ENCODE results near the gene DNAJC9. TPM values are rescaled to one million over a fixed set of nuclear protein-coding genes. Genes with fewer than 3 reads are reported as not detected.

The DNAJC9 gene
- total RNA-seq (2012; rRNA removed): 28.7 and 39.4 TPM in 2 replicates
- polyA plus RNA-seq (2012; rRNA removed): 17.9 and 20.0 TPM in 2 replicates
- polyA plus RNA-seq (2012; cell fraction: cytosol; rRNA removed): 7.6 and 13.4 TPM in 2 replicates
- 12.9 and 28.1 TPM in 2 replicates for polyA plus RNA-seq (2012; cell fraction: nucleus; rRNA removed; ENCODE audit: low replicate concordance)
- percentile 79 among the genes with signal in this experiment for Bru-seq, nascent RNA
- BruChase-seq, experiment 1, labeled RNA remaining after a 6-hour chase: percentile 93 among the genes with signal in this experiment
- BruChase-seq, experiment 2, labeled RNA remaining after a 2-hour chase: percentile 93 among the genes with signal in this experiment
- long read RNA-seq, transcript DNAJC9-201 (5 exons, 3,032 nt): major isoform, 24 of 29 reads
- long read RNA-seq, partial matches to known transcripts: 3 of 29 reads
- long read RNA-seq, other reads (novel, unspliced or antisense): 2 of 29 reads

- WGBS, 2 experiments (ENCODE audit: extremely low coverage in 2 of 2, insufficient read length in 1 of 2): 0% methylated on average over 27 of the region's 78 CpGs; no CpG with 5 or more reads in 1 of the 2 experiments
- Histone ChIP-seq H2BK120ac (ENCODE audit: low read depth, low read length) (no peak within 1 kb of the TSS), H3K56ac (ENCODE audit: extremely low read depth, insufficient read depth, low read length) (peak within 1 kb of the TSS; percentile 83), H2BK15ac (ENCODE audit: low read depth, low read length) (no peak within 1 kb of the TSS), H2BK5ac (ENCODE audit: low read depth, low read length, poor library complexity, severe bottlenecking) (peak within 1 kb of the TSS; percentile 63), H4K20me1 (ENCODE audit: insufficient read depth, low read length) (no peaks in the 10 kb centered on the region), H4K5ac (ENCODE audit: low read depth, low read length) (peak within 1 kb of the TSS; percentile 36), H3K27ac (ENCODE audit: insufficient read depth, low read length) (peak within 1 kb of the TSS; percentile 77), H3K9me3 (ENCODE audit: control insufficient read depth, insufficient read depth, low read length) (no peaks in the 10 kb centered on the region), H3K18ac (ENCODE audit: low read depth, low read length) (no peak within 1 kb of the TSS; the same call in 1 of the 2 replicates), H3K4ac (ENCODE audit: low read depth, low read length) (peak within 1 kb of the TSS; percentile 70), H2AK9ac (replicated peaks; ENCODE audit: low read depth, low read length, poor library complexity) (peak within 1 kb of the TSS; percentile 77), H2AK5ac (ENCODE audit: low read depth, low read length) (peak within 1 kb of the TSS; percentile 50; the same call in 1 of the 2 replicates), H3K4me1 (ENCODE audit: control insufficient read depth, insufficient read depth, low read length) (peaks cover 10% of the 10 kb centered on the region), H3K36me3 (ENCODE audit: control insufficient read depth, insufficient read depth, low read length) (peaks cover 18% of the 10 kb centered on the region), H3K4me2 (ENCODE audit: low read depth, low read length) (peak within 1 kb of the TSS; percentile 95), H4K91ac (ENCODE audit: insufficient read depth, low read depth, low read length) (peak within 1 kb of the TSS; percentile 39), H2BK20ac (ENCODE audit: low read depth, low read length) (no peak within 1 kb of the TSS), H4K8ac (ENCODE audit: low read depth in 2 of 2, low read length in 2 of 2) (peak within 1 kb of the TSS; percentile 85 to 95), H3K9me1 (ENCODE audit: insufficient read depth, low read length) (peaks cover 3% of the 10 kb centered on the region; the same call in 1 of the 2 replicates), H2AFZ (replicated peaks; ENCODE audit: low read length, poor library complexity) (peak within 1 kb of the TSS; percentile 88), H3K4me3 (ENCODE audit: insufficient read depth, low read depth, low read length) (peak within 1 kb of the TSS; percentile 88), H3K9ac (ENCODE audit: low read depth, low read length) (peak within 1 kb of the TSS; percentile 83), H3K27me3 (ENCODE audit: control insufficient read depth, insufficient read depth, low read length) (no peaks in the 10 kb centered on the region), H3K79me1 (ENCODE audit: low read depth in 1 of 2, low read length in 2 of 2) (peaks cover 19 to 44% of the 10 kb centered on the region in 2 experiments), H3K14ac (replicated peaks; ENCODE audit: low read depth, low read length) (peak within 1 kb of the TSS; percentile 81), H3K23ac (ENCODE audit: low read depth, low read length) (peak within 1 kb of the TSS; percentile 97)
- dilution Hi-C loops (cut with HindIII; ENCODE audit: low sequenced_read_pairs, unreplicated experiment) (no loop called here), in situ Hi-C loops (cut with MboI; ENCODE audit: low sequenced_read_pairs) (no loop called here), intact Hi-C loops (cut with micrococcal nuclease) (no loop called here)
- ATAC-seq (ENCODE audit: low read depth) (peak; percentile 89), DNase-seq (peak; percentile 90)
- ChIA-PET CTCF (interaction anchor here (0.6 to 1.2 kb wide), 2 partner anchors 17 to 36 kb away, joined by 3 read pairs; no protein-coding TSS in a partner anchor), POLR2A (ENCODE audit: unreplicated experiment) (interaction anchor here (0.6 kb wide), 1 partner anchor 32 kb away, joined by 3 read pairs; no protein-coding TSS in a partner anchor)
- BruUV-seq (replicated peaks): no TSS peak
- TF ChIP-seq RCOR1 (IDR thresholded peaks at IDR 0.05; ENCODE audit: insufficient replicate concordance, low read length) (no peak), CTCF (conservative IDR thresholded peaks at IDR 0.05; ENCODE audit: low read depth, low read length) (no peak), USF2 (IDR thresholded peaks at IDR 0.05; ENCODE audit: low read depth, low read length) (peak; percentile 62), RAD21 (IDR thresholded peaks at IDR 0.05; ENCODE audit: low read length) (no peak), BHLHE40 (IDR thresholded peaks at IDR 0.05; ENCODE audit: low read depth, low read length) (no peak), MAFK (IDR thresholded peaks at IDR 0.05; ENCODE audit: low read depth, low read length) (no peak), ELK1 (IDR thresholded peaks at IDR 0.05; ENCODE audit: borderline replicate concordance, low read depth, low read length) (no peak), RFX5 (IDR thresholded peaks at IDR 0.05; ENCODE audit: low read depth, low read length) (no peak), SMC3 (IDR thresholded peaks at IDR 0.05; ENCODE audit: low read depth, low read length) (no peak), NFE2L2 (IDR thresholded peaks at IDR 0.05; ENCODE audit: low read depth, low read length) (no peak), MXI1 (IDR thresholded peaks at IDR 0.05; ENCODE audit: borderline replicate concordance, low read depth, low read length) (peak; percentile 85)
Measured at GRCh38 chr10:73246646-73247508, at the start of gene DNAJC9. DNAJC9 (minus strand) TSS chr10:73247255; CDS start chr10:73247189, 66 bp downstream.
